Osteoblast (primary cell): Measurements from ENCODE around the gene SYNM. TPM values are rescaled to one million over a fixed set of nuclear protein-coding genes. Genes with fewer than 3 reads are reported as not detected.

Experiments used
- DNase-seq: peaks from one replicate; pipeline ENCODE4 v3.0.0; 2011; ENCODE audit warnings: low spot score, mixed read lengths; ENCODE audit not compliant: insufficient read length; ENCODE audit errors: missing footprints
- H2AFZ ChIP-seq: 2 replicates; pipeline ENCODE4 v1.6.0; 2011; ENCODE audit warnings: mild to moderate bottlenecking, low read length
- H3K27ac ChIP-seq: 2 replicates; pipeline ENCODE4 v1.5.1; 2011; ENCODE audit warnings: mild to moderate bottlenecking, low read depth, low read length, moderate library complexity
- H3K27me3 ChIP-seq: 2 replicates; pipeline ENCODE4 v1.6.0; 2012; ENCODE audit warnings: mild to moderate bottlenecking, control low read depth, inconsistent platforms, low read length, moderate library complexity; ENCODE audit not compliant: insufficient read depth
- H3K36me3 ChIP-seq: 2 replicates; pipeline ENCODE4 v1.5.1; 2011; ENCODE audit warnings: mild to moderate bottlenecking, low read length, control low read depth, moderate library complexity; ENCODE audit not compliant: insufficient read depth
- H3K4me1 ChIP-seq: 2 replicates; pipeline ENCODE4 v1.5.1; 2011; ENCODE audit warnings: mild to moderate bottlenecking, low read length, control low read depth, moderate library complexity; ENCODE audit not compliant: insufficient read depth
- H3K4me2 ChIP-seq: 2 replicates; pipeline ENCODE4 v1.6.0; 2011; ENCODE audit warnings: mild to moderate bottlenecking, low read length; ENCODE audit not compliant: insufficient read depth
- H3K4me3 ChIP-seq: fragments of 200-600 bp; sonication (generic); 3 replicates; pipeline ENCODE4 v1.5.1; 2012; ENCODE audit warnings: mild to moderate bottlenecking, low read length, inconsistent platforms; ENCODE audit not compliant: insufficient read depth
- H3K79me2 ChIP-seq: 2 replicates; pipeline ENCODE4 v1.6.0; 2012; ENCODE audit warnings: mild to moderate bottlenecking, low read length, control low read depth, inconsistent platforms; ENCODE audit not compliant: insufficient read depth
- H3K9me3 ChIP-seq: 2 replicates; pipeline ENCODE4 v1.5.1; 2011; ENCODE audit warnings: low read depth, low read length, control low read depth
- H4K20me1 ChIP-seq: 2 replicates; pipeline ENCODE4 v1.6.0; 2012; ENCODE audit warnings: mild to moderate bottlenecking, low read length, control low read depth; ENCODE audit not compliant: insufficient read depth
- CTCF ChIP-seq: IDR thresholded peaks from 2 replicates; pipeline ENCODE4 v1.5.1; 2011; ENCODE audit warnings: mild to moderate bottlenecking, low read depth, low read length, moderate library complexity; ENCODE audit errors: extremely low read depth
- total RNA-seq: library from RNA; depleted of rRNA; stranded (reverse); fragments of >200 nt; gene quantifications from 2 replicates; pipeline ENCODE4 v1.2.3, GENCODE V29; 2012

Gene SYNM
- total RNA-seq, 1 donor = 4.0 TPM

GRCh38 chr15:99174567-99175395, 69.9 kb downstream of the SYNM start:
- H3K4me1 ChIP-seq = peaks cover 12% of the 10 kb centered on the region
- no peak overlapping the region for H3K4me2 ChIP-seq
- no peak overlapping the region for H2AFZ ChIP-seq
- no peaks in the 10 kb centered on the region for H3K27me3 ChIP-seq
- no peak for TF ChIP-seq CTCF
- peaks cover 12% of the 10 kb centered on the region for H3K36me3 ChIP-seq
- H3K9me3 ChIP-seq = no peaks in the 10 kb centered on the region
- H4K20me1 ChIP-seq = no peaks in the 10 kb centered on the region
- H3K27ac ChIP-seq = no peak overlapping the region
- H3K79me2 ChIP-seq = no peaks in the 10 kb centered on the region
- H3K4me3 ChIP-seq = no peak overlapping the region
- no peak for DNase-seq

- H3K27ac ChIP-seq = no peak overlapping the region
- DNase-seq = no peak
- no peak overlapping the region for H2AFZ ChIP-seq
- peaks cover 12% of the 10 kb centered on the region for H3K36me3 ChIP-seq
- H3K4me1 ChIP-seq = peaks cover 5% of the 10 kb centered on the region
- no peak for TF ChIP-seq CTCF
- H3K4me3 ChIP-seq = no peak overlapping the region
- no peak overlapping the region for H3K4me2 ChIP-seq
- no peaks in the 10 kb centered on the region for H4K20me1 ChIP-seq
- no peaks in the 10 kb centered on the region for H3K79me2 ChIP-seq
- H3K27me3 ChIP-seq = no peaks in the 10 kb centered on the region
- H3K9me3 ChIP-seq = no peaks in the 10 kb centered on the region
Observed at GRCh38 chr15:99176757-99177156, 71.9 kb downstream of the SYNM start.

GRCh38 chr15:99177679-99178078, 72.8 kb downstream of the SYNM start:
- TF ChIP-seq CTCF = no peak
- no peak for DNase-seq

GRCh38 chr15:99180086-99180963, 75.4 kb downstream of the SYNM start:
- no peak overlapping the region for H3K27ac ChIP-seq
- no peak for TF ChIP-seq CTCF
- no peak for DNase-seq
- H3K4me3 ChIP-seq = no peak overlapping the region
- no peak overlapping the region for H3K4me2 ChIP-seq
- H4K20me1 ChIP-seq = no peaks in the 10 kb centered on the region
- peaks cover 5% of the 10 kb centered on the region for H3K4me1 ChIP-seq
- H2AFZ ChIP-seq = no peak overlapping the region
- H3K36me3 ChIP-seq = no peaks in the 10 kb centered on the region
- no peaks in the 10 kb centered on the region for H3K79me2 ChIP-seq
- no peaks in the 10 kb centered on the region for H3K9me3 ChIP-seq
- no peaks in the 10 kb centered on the region for H3K27me3 ChIP-seq

More at GRCh38 chr15:99177679-99178078, 72.8 kb downstream of the SYNM start:
- Histone ChIP-seq H3K36me3 (peaks cover 8% of the 10 kb centered on the region), H3K27me3 (no peaks in the 10 kb centered on the region), H3K4me2 (no peak overlapping the region), H3K4me3 (no peak overlapping the region), H2AFZ (no peak overlapping the region), H3K27ac (no peak overlapping the region), H3K9me3 (no peaks in the 10 kb centered on the region), H3K4me1 (peaks cover 5% of the 10 kb centered on the region), H3K79me2 (no peaks in the 10 kb centered on the region), H4K20me1 (no peaks in the 10 kb centered on the region)
